GM12801 (cell line): ENCODE measurements around the gene SLPI.

Source experiments
- CTCF ChIP-seq: IDR thresholded peaks from one replicate; pipeline ENCODE4 v1.5.1; 2011; ENCODE audit warnings: control low read depth; ENCODE audit not compliant: insufficient read length; ENCODE audit errors: extremely low read depth

Gene SLPI

GRCh38 chr20:45254383-45255262 is at the start of gene SLPI:
Gene SLPI (minus strand): TSS chr20:45254564. CDS start chr20:45254543, 21 bp downstream.
- no peak for TF ChIP-seq CTCF

GRCh38 chr20:45303586-45304463 is 49.5 kb upstream of the SLPI start:
- TF ChIP-seq CTCF = no peak

- TF ChIP-seq CTCF = no peak
Measured at GRCh38 chr20:45301824-45302271, 47.5 kb upstream of the SLPI start.

- no peak for TF ChIP-seq CTCF
Measured at GRCh38 chr20:45300961-45301360, 46.6 kb upstream of the SLPI start.

GRCh38 chr20:45299786-45300185 is 45.4 kb upstream of the SLPI start:
- TF ChIP-seq CTCF = no peak

- TF ChIP-seq CTCF = no peak
Measured at GRCh38 chr20:45297786-45298497, 43.6 kb upstream of the SLPI start.

- TF ChIP-seq CTCF = no peak
Measured at GRCh38 chr20:45294659-45295058, 40.3 kb upstream of the SLPI start.
